Posterior cingulate gyrus (tissue), 11 donors: Measurements from ENCODE around the gene DCLK1.
A peak's percentile ranks its signal among the peaks of the same experiment; 100 is the strongest.

Experiments
- DNase-seq, 10 donors: peaks; one replicate each; pipeline versions ENCODE4 v3.0.0 to v3.0.0-alpha.2; 2020 to 2021; ENCODE audit warnings: mixed read lengths in 3 of 10
- intact Hi-C: fragments of 100-400 bp; cut with DNase I; formaldehyde crosslinking; loops from one replicate; pipeline ENCODE4 v1.15.1; 2023

The DCLK1 gene

DNA sequence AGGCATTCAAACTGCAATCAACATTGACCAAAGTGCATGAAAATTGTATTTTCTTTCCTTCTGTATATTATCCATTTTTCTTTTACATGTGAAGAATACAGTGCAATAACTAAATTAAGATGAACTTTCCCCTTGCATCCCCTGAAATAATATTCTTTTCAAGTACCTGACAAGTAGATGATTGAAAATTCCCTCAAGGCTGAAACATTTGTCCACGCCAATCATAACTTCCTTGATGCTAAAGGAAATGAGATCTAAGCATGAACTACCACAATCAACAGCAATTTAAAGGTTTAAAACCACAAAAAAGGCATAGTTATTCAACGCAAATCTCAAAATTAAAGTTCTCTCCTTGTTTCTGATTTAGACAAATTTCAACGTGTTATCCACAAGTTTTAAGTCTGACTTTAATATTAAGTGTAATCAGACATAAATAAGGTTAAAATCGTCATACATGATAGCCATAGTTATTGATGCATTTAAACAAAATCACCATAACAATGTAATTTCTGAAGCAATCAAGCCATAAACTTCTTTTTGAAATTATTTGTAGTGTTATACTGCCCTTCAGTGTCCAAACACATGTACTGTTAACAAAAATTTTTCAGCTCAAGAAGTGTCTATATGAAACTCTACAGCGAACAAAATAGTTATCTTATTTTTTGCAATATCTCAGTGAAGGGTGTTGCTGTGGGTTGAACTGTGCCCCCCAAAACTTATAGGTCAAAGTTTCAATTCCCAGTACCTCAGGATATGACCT is 169.5 kb downstream of the DCLK1 start:
- no peak for DNase-seq
- intact Hi-C loops: no loop called here

DNA sequence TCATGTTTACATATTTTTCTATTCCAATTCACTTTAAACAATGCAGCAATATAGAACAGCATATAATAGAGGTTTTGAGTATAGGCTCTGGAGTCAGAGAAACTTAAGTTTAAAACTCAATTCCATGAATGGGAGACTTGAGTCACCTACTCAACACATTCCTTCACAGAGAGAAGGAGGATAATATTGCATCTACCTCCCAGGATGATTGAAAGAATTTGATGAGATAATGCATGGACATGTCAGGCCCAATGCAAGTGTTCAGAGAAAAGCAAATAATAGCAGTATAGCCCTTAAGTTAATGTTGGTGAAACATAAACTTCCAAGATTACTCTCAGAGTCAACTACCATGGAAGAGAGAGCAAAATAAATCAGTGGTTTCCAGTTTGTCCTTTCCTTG is 170.2 kb downstream of the DCLK1 start:
- no peak for DNase-seq
- intact Hi-C loops: no loop called here

- no peak for DNase-seq
- intact Hi-C loops: no loop called here
Observed at GRCh38 chr13:35957996-35958395, 173.2 kb downstream of the DCLK1 start.

DNA sequence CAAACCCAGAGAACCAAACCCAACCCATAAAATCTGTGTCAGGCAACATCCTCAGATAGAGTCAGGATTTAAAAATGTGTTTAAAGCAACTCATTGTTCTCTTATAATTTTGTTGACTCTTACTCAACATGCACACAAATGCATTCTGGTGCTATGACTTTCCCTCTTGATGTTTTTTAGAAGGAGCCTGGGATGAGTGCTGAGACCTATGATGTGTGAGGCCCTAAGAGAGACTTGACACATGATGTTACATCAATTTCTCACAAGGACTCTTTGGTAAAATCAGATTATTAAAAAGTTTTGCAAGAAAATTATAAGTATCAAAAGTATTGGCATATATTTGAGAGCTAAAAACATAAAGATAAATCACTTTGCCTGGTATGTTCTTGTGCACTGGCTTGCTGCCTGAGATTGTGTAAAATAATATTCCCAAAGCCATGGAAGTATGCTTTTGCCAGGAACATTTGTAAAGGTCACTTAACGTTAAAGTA is 173.9 kb downstream of the DCLK1 start:
- DNase-seq: no peak
- intact Hi-C loops: no loop called here

DNA sequence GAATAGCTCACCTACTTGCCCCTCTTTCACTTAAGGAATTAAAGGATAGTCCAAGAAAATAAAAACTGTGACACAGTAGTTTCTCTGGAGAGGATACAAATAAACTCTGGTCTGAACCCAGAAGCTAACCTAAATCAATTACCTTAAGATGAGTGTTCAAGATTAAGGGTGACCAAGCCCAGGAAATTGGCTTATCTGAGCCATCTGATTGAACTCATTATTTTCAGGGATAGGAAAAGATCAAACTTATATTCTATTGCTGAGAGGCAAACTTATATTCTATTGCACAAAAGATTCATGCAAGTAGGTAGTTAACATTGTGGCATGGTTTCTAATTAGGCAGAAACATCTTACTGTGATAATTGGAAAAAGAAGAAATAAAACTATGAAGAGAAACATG is 175.1 kb downstream of the DCLK1 start:
- DNase-seq: no peak
- intact Hi-C loops: no loop called here

DNA sequence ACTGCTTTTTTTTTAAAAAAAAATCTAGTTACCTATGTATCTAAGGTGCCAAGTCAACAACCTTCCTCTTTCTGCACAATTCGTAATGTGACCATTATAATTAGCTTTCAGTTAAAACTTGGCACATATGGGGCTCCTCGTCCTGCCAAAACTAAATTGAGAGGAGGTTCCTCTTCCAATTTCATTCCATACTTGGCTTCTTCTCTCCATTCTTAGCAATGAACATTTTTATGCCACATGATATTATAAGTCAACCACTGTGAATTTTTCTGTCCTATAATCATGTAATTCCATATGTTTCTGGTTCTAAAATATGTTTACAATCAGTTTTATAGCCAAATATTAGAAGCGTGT is 177.0 kb downstream of the DCLK1 start:
- no peak for DNase-seq
- intact Hi-C loops: loop anchor here (5.0 kb wide), 3 partner anchors 72 to 232 kb away; no protein-coding TSS in a partner anchor

DNA sequence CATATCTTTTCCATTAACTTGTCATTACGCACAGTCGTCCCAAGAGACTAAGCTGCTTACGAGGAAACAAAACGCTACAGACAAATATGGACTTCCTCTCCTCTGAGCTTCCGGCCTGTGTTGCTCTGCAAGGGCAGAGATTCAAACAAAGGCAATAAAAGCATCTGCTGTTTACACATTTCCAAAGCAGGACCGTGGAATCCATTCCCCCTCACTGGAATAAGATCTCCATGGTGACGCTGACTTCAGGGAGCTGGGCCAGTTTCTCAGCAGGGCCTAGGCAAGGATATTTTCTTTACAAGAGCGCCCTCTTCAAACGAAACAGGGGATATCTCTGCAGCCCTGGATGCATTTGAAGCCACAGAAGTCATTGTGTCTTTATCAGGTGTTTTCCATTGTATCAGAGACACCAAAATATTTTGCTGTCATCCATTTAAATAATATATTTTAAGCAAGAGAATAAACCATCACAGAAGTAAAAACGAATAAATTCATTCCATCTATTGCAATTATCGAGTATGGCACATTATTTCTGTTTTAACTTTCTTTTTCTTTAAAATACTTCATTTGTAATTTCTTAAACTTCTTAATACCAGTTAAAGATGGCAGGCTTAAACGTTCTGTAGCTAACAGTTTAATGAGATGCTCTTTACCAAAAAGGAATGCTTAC is 177.5 kb downstream of the DCLK1 start:
- intact Hi-C loops: loop anchor here (2.0 to 5.0 kb wide), 4 partner anchors 71 to 323 kb away; no protein-coding TSS in a partner anchor
- DNase-seq: peak; percentile 59 to 94 (median 79)

GRCh38 chr13:35947315-35947714 is 183.9 kb downstream of the DCLK1 start:
- intact Hi-C loops: no loop called here
- DNase-seq: no peak

DNA sequence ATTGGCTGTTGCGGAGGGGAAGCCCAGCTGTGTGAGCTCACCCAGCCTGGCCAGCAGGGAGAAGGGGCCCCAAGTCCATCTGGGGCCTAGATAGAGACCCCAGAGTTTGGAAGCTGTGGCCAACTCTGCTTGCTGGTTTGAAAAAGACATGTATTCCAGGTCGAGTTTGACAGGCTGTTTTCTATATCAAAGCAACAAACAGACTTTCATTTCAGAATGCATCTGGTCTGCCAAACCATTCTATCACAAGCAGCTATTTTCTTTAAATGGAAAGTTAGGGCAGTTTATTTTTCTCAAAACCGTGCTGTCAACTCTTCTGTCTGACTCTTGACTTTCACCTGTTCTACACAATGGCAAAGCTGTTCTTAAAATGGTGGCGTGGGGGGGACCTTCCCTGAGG is 185.8 kb downstream of the DCLK1 start:
- intact Hi-C loops: no loop called here
- no peak for DNase-seq

GRCh38 chr13:35941374-35941773 is 189.8 kb downstream of the DCLK1 start:
- intact Hi-C loops: no loop called here
- DNase-seq: no peak

- no peak for DNase-seq
- intact Hi-C loops: no loop called here
Observed at GRCh38 chr13:35940734-35941133, 190.4 kb downstream of the DCLK1 start.

- intact Hi-C loops: no loop called here
- DNase-seq: no peak
Observed at GRCh38 chr13:35936246-35936978, 194.8 kb downstream of the DCLK1 start.

DNA sequence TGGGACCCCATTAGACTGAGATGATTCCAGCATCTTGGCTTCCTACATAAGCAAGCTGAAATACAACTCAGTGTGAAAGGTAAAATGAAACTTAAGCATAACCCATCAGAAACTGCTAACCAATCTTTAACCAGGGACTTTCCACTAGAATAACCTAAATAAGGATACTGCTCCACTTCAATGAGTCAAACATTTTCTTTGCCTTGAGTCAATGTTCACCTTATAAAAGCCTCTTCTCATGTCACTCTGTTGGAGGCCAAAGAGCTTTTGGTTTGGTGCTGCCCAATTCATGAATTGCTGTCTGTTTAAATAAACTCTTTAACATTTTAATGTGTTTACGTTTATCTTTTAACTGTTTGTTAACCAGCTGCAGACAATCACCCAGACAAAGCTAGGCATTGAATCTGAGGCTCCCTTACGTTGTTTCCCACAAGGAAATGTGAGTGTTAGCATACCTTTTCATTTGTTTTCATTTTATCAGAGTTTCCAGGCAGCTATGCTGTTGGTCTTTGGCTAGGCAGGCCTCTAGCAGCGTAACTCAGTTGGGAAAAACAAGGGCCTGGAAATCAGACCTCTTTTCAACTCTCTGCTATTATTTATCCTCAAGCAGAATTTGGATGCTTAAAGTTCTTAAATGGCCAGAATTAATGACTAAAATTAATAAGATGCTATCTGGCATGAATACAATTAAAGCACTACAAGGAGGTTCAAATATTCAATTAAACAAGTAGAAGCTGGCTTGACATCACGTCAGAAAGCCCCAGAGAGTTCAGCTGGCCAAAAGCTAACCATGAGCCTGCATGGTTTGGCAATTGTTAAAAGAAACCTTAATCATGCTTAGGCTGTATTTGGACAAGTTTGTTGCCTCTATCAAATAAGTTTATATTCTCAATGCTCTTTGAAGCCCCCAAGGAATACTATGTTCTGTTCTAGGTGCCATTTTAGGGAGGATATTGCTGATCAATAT is 200.2 kb downstream of the DCLK1 start:
- no peak for DNase-seq
- intact Hi-C loops: no loop called here

DNA sequence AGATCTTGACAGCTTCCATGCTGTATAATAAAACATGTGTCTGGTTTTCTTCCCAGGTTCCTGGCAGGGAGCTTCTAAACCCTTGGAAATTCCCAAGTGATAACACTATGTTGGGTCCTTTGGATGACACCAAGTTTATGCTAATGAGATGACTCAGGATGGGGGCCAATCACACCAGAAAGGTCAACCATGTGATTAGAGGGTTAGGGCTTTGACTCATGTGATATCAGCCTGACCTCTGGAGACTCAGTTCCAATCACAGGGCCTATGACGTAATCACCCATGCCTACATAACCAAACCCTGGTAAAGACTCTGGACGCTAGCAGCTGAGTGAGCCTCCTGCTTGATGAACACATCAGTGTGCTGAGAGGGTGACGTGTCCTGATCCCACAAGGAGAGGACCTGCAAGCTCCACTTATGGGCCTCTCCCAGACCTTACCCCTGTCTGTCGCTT is 203.6 kb downstream of the DCLK1 start:
- intact Hi-C loops: no loop called here

DNA sequence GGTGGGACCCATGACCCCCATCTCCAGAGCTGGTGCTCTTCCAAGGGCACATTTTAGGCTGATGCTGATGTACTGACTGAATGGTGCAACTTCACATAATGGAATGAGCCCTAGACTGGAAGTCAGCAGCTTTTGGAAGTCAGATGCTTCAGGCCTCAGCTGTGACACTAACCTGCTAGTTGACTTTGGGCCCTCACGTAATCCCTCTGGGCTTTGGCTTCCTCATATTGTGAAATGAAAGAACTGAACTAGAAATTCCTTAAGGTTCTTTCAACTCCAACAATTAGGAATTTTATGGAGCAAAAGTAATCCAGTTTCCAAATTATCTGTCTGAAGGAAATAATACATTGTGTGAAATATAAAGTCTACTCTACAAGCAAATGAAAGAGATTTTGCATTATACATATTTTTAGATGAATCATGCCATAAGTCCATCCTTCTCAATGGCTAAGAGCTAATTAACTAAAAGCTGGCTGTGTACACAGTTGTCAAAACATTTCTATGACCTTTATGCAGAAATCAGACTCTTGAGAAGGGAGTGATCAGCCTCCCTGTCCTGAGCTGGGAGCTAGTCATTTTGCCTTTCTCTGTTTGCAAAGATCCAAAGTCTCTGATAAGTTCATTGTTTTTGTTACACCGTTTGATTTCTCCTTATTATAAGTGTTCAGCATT is 204.2 kb downstream of the DCLK1 start:
- no peak for DNase-seq
- intact Hi-C loops: no loop called here

More for the DNA sequence above, 203.6 kb downstream of the DCLK1 start:
- DNase-seq: no peak

GRCh38 chr13:35925669-35926068 is 205.5 kb downstream of the DCLK1 start:
- DNase-seq: no peak
- intact Hi-C loops: no loop called here

DNA sequence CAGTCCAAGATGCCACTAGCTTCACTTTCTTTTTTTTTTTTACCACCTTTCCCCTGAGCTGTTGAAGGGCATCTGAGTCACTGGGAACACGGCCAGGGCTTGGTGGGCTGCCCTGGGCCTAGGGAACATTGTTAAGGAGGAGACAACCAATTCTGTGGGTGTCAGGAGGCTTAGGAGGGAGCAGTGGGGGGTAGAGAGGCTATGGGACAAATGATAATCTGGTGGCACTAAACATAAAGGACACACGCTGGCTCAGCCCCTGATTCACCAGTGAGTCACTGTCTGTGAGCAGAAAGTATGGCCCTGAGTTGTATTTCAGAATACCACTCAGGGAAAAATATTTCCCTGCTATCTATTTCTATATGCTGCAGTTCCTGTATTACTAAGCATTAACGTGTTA is 207.8 kb downstream of the DCLK1 start:
- DNase-seq: no peak
- intact Hi-C loops: no loop called here

- DNase-seq: no peak
- intact Hi-C loops: no loop called here
Observed at GRCh38 chr13:35920816-35921215, 210.4 kb downstream of the DCLK1 start.

DNA sequence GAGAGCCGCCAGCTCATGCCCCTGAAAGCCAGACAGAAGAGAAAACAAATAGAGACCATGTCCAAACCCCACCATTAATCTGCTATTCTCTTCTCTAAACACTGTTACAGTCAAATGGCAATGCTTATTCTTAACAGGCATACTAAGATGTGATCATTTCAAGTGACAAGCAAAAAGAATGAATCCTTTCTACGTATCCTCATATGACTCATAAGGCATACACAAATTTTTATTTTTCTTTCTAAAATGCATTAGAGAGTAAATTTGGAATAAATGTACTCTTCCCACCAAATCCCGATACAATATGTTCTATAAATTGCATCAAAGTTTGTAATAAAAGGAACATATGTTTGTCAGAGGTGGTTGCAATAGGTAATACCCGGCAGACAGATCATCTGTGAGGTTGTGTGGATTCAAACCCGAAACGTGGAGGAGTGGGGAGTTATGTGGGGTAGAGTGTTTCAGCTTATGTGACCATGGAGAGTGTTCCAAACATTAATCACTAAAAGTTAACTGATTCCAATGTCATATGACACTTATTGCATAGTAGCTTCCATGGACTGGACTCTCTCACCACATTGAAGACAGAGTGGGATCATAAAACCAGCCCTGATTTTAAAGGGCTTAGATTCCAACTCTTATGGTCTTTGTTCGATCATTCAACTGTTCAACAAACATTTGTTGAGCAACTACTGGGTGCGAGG is 213.1 kb downstream of the DCLK1 start:
- DNase-seq: no peak
- intact Hi-C loops: no loop called here
